GM12891 (cell line): Measurements from ENCODE around the gene SLC6A8.

ENCODE experiments used
- PAX5 ChIP-seq: IDR thresholded peaks from 2 replicates; pipeline ENCODE4 v1.6.1; 2011; ENCODE audit warnings: low read length, moderate library complexity, mild to moderate bottlenecking; ENCODE audit not compliant: insufficient read depth, severe bottlenecking
- POLR2A ChIP-seq: IDR thresholded peaks from 2 replicates; pipeline ENCODE4 v1.6.1; 2011; ENCODE audit warnings: low read depth, low read length, control low read depth
- POLR2AphosphoS5 ChIP-seq: IDR thresholded peaks from 2 replicates; pipeline ENCODE4 v1.6.1; 2011; ENCODE audit warnings: low read depth, low read length, control low read depth

DNA sequence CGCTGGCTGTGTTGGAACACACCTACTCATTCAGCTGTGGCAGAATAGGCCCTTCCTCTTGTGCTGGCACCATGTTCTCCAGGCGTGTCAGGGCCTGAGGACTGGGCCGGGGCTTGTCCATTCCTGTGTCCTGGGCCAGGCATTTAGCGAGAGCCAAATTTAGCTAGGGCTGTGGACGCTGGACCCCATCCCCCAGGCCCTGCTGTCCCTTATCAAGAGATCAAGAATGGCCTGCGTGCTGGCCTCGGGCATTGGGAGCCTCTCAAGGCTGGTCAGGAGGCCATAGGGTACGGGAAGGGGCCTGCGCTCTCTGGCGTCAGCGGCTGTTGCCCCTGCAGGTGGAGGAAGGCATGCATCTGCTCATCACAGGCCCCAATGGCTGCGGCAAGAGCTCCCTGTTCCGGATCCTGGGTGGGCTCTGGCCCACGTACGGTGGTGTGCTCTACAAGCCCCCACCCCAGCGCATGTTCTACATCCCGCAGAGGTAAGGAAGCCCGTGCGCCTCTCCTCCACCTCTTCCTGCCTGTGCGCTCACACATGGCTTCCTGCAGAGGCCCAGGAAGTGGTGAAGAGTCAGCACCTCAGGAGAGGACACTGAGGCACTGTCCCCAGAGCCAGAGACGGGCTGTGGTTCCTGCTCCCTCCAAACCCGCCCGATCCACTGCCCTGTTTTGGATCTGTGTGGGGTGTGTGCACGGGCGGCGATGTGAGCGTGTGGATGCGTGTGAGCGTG, 52.2 kb downstream of the SLC6A8 start:
- no peak for TF ChIP-seq POLR2AphosphoS5
- no peak for TF ChIP-seq POLR2A
- no peak for TF ChIP-seq PAX5
